ENCODE measurements around the gene PAFAH1B1.

PAFAH1B1 gene

DNA sequence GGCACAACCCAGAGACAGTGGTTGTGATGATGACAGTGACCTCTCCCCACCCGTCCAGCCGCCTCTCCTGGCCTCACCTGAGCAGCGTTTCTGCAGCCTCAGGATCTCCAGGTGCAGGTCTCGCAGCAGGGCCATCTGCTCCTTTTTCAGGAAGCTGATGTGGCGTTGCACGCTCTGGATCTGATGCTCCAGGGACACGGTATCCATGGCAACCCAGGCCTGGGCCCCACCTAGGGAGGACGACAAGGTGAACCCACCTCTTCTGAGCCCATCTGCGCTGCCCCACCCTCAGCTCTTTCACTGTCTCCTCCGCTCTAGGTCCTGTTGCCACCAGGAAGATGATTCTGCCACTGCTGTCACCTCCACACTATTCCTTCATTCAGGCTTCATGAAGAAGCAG is 141.5 kb downstream of the PAFAH1B1 start:
- Histone ChIP-seq H3K9ac (ENCODE audit: low read depth, low read length) (no peak overlapping the region), H3K4me1 (ENCODE audit: insufficient read depth, low read length) (no peaks in the 10 kb centered on the region), H3K36me3 (ENCODE audit: insufficient read depth, low read length) (no peaks in the 10 kb centered on the region), H3K9me3 (ENCODE audit: control insufficient read depth, insufficient read depth, low read length) (no peaks in the 10 kb centered on the region)

All from ES-I3 (cell line).